GM19324 (cell line): ENCODE results near the gene NUDT6.
"Not testable (repeated sequence)": the region's sequence is repeated elsewhere in the genome, so short reads cannot be mapped to it uniquely, and the experiment has no call there.

Experiments used
- ATAC-seq: cut with Tn5 transposase; IDR thresholded peaks from one replicate; pipeline ENCODE4 v1.9.1; 2021; ENCODE audit warnings: mild to moderate bottlenecking, moderate library complexity; ENCODE audit not compliant: unreplicated experiment, low FRiP score

The NUDT6 gene

DNA sequence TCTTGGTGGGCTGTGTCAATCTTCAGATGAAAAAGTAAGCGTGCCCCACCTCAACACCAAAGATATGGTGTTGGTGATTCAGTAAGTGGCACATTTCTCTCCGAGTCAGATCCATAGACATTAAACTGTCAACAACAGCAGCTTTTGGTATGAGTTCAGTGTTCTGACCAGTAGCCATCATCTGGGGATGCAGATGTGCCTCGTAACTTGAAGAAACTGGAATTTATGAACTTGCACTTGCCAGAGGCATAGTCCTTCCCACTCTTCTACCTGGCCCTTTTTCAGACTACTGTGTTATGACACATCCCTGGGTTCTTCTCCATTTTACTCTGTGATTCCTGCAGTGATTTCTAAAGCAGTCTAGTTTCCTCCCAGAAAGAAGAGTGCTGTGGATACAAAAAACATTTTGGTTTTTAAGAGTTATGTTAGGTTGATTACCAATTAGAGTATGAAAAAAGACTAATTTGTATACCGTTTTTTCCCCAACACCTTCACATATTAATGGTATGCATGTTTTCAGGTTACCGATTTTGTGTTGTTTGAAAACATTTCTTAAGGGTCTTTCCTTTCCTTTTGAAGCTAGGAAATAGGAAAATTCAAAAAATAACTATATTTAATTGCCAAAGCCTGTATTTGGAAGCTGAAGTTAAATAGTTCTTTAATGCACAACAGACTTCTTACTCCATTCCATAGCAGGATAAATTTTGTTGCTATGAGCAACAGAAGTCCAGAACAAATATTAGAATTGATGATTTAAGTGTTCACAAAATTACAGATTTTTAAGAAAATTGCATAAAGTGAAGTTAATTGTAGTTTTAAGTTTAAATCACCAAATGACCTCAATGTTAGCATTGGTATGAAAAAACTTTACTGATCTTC, 39.3 kb downstream of the NUDT6 start:
- ATAC-seq, result no peak

DNA sequence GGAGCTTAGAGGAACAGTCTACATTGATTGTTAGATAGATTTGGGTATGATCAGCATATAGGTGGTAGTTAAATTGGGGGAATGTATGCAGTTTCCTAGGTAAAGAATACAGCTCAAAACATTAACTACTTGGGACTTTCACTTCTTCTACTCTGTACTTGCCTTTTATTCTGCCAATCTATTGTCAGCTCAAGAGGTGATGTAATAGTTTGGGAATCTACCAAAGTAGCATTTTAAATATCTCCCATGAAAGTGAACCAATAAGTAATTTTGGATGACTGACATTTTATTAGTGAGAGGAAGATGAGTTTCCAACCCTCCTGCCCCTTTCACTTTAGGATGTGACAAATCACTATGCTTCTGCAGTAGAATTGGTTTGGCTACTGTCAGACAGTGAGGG, 43.4 kb downstream of the NUDT6 start:
- no peak for ATAC-seq

DNA sequence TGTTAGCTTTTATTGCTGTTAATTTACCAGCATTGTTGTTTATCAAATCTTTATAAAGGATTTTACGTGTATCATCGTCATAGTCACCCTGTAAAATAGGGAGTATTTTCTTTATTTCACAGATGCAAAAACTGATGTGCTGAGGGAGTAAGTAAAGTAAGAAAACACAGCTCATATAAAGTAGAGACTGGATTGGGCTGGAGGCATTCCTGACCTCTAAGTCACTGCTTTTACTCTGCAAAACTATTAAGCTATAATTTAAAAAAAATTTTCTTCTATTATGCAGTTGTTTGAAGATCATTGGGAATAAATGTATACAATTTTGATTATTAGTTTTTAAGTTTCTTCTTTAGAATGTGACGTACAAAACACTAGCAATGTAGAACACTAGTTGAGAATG, 45.9 kb downstream of the NUDT6 start:
- ATAC-seq, result no peak

DNA sequence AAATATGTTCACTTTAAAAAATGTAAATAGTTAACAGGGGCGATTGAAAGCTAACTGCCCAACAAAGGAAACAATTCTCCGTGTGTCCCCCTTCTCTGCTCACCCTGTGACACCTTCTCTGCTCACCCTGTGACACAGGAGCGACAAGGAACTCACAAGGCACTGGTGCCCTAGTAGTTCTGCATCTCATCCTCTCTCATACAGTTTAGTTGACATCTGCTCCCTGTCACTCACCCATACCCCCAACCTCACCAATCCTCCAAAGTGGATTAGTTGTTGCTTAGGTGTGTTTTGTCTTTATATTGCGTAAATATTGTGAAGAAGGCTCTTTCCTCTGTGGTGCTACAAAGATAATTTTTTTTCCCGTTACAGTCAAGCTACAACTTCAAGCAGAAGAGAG, 46.4 kb downstream of the NUDT6 start:
- ATAC-seq, result no peak

DNA sequence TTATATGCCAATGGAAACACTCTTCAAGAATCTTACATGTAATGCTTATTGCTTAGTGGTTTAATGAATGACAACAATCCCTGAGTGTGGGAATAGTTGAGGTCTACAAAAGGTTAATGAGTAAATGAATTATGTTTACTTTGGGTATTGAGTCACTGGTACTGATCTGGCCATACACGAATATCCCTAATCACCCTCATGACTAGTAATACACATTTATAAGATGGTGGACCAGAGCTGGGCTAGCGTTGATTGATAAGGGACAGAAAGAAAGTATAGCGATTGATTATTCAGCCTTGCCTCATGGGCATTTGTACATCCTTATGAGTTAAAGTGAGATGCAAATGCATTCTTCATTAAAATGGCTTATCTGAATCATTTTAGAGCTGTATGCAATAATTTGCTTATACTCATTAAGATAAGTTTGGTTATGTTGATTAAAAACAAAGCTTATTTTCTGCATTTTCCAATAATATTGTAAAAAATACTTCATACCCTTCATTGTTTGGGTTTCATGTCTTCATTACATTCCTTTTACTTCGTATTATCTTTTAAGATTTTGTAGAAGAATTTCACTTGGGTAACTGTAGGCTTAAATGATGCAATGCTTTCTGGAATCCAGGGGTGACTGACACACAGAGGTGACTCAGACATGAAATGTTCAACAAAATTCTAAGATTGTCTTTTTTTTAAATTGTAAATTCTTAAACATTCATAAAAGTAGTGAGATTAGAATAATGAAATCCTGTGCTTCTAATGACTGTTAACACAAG, 48.4 kb downstream of the NUDT6 start:
- no peak for ATAC-seq

DNA sequence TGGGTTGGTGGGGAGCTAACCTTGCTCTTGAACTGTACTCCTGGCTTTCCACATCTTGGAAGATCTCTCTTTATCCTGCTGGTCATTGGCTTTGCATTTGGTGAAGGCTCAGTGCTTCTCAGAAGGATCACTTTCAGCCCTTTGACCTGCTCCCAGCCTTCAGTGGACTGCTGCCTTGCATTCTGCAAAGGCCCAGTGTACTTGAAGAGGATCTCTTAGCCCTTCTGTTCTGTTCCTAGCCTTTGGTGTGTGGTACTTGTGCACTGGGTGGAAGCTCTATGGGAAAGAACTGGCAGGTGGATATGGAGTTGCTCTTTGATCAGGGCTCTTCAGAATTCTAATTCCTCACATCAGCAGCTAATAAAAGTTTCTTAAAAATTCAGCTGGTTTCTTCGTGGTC, 49.3 kb downstream of the NUDT6 start:
- ATAC-seq, result no peak

DNA sequence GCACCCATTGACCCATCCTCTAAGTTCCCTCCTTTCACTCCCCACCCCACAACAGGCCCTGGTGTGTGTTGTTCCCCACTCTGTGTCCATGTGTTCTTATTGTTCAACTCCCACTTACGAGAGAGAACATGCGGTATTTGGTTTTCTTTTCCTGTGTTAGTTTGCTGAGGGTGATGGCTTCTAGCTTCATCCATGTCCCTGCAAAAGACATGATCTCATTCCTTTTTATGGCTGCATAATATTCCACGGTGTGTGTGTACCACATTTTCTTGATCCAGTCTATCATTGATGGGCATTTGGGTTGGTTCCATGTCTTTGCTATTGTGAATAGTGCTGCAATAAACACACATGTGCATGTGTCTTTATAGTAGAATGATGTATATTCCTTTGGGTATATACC, 54.2 kb downstream of the NUDT6 start:
- not testable (repeated sequence) for ATAC-seq

DNA sequence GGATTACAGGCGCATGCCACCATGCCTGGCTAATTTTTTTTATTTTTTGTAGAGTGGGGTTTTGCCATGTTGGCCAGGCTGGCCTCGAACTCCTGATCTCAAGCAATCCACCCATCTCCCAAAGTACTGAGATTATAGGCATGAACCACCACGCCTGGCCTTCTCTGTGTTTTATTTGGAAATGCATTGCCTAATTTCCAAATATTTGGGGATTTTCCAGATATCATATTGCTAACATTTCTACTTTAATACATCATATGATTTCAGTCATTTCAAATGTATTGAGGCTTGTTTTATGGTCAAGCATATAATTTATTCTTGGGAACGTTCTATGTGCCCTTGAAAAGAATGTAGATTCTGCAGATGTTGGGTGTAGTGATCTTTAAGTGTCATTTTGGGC, 57.0 kb downstream of the NUDT6 start:
- no peak for ATAC-seq

DNA sequence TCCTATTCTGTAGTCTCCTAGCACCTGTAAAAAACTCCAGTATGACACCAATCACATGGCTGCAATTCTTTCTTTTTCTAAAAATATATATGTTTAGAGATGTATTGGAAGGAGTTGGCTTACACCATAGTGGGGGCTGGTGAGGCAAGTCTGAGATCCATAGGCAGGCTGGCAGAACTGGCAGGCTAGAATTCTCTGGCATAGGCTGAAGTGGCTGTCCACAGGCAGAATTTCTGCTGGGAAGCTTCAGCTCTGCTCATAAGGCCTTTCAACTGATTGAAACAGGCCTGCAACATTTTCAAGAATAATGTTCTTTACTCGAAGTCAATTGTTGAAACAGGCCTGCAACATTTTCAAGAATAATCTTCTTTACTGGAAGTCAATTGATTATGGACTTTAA, 58.8 kb downstream of the NUDT6 start:
- ATAC-seq, result no peak

DNA sequence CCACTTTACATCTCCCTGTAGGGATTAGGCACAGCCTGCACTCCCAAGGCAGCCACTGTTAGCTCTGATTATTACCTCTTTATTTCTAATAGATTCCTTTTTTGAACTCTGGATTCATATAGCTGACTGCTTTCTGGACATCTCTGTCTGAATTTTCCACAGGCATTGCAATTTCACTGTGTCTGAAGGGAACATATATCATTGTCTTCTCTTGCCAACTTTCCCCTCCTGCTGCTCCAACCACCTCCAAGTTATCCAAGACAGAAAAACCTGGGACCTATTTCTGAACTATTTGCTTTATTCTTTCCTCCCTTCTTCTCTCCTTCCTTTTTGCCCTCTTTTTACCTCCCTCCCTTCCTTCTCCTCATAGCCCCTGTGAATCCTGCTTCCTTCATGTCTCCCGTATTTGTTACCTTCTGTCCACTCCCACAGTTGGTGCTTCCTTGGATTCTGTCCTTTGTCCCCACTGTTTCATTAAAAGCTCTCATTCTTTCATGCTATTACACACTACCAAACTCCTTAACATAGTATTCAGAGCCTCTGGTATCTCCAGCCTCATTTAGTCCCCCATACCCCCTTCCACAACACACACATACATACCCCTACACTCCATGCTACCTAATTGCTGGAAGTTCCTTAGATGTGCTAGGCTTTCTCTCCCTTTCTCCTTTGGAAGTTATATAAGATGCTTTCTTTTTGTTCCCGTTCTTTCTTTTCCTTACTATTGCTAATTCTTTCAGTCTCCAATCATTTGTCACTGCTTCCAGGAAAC, 61.0 kb downstream of the NUDT6 start:
- no peak for ATAC-seq

DNA sequence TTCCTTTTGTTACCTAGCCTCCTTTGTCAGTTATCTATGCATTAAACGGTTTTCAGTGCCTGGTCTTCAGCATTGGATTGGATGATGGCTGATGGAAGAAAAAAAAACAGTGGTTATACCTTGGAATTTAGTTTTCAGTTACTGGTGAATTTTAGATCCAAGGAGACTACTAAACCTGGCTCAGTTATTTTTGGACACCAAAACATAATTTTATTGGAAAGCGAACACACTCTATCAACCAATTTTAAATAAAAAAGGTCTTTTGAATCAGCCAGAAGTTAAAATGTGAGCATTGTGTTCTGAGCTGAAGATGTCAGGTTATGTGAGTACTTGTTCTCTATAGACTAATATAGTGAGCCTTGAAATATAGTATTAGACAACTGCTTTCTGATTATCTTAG, 63.7 kb downstream of the NUDT6 start:
- no peak for ATAC-seq

DNA sequence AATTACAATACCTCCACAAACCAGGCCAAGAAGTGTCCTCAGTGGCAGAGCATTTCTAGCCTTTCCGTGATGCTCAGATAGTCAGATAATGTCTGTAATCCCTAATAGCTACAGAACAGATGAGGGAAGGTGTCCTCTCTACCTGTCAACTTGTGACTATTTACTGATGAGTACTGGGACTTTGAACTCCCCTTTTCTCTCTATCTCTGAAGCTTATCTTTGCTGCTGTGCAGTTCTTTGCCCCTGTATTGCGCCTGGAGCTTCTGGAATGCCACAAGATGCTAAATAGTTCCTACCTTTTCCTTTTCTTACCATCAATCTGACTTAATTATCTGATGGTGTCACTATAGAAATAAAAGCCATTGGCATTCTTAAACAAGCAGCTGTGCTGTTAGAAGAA, 65.2 kb downstream of the NUDT6 start:
- no peak for ATAC-seq

DNA sequence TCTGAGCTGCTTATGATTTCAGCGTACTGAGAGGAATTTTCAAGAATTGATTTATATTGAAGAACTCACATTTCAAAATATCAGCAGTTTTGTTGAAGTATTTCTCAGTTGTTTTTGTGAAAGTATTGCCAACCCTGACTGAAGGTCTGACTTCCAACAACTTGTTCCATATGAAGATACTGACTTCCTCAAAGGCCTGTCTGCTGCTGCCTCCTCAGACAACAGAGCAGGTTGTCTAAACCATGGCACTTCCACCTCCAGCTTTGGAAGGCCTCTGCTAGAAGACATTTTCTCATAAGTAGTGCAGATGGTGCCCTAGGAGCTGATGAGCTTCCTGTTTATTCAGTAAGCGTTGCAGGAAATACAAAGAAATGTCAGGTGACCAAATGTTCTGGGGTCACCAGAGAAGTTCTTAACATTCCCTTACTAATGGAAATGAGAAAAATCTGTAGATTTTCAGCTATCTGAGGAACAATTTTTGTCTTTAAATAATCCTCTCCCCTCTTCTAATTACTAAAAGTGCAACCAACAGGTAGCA, 67.0 kb downstream of the NUDT6 start:
- no peak for ATAC-seq

DNA sequence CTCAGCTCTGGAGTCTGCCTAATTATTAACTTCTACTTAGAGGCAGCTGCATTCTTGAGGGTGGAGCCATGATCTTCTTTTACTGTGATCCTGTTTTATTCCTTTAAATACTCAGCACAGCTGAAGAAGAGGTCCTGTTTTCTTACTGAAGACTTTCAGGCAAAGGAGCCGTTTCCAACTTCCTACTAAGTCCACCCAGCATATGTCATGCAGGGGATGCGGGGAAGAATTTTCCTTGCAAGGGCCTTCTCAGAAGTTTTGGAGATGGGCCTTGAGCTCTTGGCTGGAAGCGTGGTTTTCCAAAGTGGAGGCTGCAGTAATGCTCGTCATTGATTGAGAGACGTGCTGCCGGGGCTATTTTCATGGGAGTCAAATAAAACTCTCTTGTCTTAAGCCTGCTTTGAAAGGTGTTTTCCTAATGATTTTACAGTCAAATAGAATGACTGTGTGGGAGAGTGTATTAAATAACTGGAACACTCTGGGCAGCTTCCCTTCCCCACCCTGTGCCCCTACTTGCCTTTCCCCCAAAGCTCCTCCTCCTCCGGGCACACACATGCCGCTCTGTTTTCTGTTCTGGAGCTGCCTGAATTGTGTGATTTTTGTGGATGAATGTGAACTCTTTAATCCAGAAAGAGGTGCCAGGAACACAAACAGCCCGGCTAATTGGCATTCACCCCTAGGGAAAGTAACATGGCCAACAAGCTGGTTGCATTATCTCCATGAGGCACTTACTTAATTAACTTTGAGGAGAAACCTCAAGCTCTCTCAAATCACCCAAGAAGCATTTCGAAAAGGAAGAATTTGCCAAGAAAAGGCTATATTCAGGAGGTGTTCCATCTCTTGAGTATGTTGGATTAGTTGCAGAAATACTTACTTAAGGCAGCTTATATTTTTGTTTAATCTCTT, 67.7 kb downstream of the NUDT6 start:
- no peak for ATAC-seq

DNA sequence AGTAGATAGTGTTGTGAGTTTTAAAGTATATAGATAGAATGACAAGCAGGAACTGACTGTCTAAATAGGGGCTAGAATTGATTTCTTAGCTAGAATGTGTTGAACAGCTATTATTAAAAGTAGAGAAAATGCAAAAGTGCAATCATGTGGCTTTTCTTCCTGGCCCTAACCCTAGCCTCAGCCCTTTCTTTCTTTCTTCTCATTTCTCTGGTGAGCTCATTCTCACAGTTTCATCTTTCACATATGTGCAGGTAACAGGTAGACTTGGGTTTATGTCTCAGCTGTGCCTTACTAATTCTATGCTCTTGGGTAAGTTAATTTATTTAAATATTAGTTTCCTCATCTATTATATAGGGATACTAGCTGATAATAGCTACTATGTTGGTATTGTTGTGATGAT, 70.8 kb downstream of the NUDT6 start:
- no peak for ATAC-seq

DNA sequence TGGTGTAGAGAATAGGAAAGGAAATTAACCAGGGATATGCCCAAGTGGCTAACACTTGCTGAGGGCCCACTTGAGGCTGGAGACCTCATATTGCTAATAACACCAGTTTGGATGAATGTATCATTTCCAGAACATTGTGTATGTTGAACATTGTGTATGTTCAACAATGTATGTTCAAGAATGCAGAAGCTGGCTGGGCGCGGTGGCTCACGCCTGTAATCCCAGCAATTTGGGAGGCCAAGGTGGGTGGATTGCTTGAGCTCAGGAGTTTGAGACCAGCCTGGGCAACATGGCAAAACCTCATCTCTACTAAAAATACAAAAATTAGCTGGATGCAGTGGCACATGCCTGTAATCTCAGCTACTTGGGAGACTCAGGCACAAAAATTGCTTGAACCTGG, 72.6 kb downstream of the NUDT6 start:
- ATAC-seq, result not testable (repeated sequence)

DNA sequence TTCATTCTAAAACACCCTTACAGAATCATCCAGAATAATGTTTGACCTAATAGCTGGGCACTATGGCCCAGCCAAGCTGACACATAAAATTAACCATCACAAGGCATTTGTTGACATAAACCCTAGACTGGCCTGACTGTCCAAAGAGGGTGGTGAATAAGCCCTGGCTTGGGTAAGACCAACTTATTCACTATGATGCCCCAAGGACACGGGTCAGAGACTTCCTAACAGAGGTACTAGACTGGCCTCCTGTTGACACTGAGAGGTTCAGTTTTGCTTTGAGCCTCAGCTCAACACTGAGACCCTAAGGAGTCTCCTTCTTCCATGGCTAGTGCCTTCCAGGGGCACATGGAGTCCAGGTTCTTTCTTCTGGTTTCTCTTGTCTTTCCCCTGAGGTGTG, 74.5 kb downstream of the NUDT6 start:
- no peak for ATAC-seq

DNA sequence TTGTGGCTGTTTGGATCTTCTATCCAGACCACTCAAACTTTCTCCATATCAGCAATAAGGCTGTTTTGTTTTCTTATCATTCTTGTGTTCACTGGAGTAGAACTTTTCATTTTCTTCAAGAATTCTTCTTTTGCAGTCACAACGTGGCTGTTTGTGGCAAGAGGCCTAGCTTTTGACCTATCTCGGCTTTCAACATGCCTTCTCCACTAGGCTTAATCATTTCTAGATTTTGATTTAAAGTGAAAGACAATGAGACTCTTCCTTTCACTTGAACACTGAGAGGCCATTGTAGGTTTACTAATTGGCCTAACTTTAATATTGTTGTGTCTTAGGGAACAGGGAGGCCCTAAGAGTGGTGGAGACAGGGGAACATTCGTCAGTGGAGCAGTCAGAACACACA, 76.6 kb downstream of the NUDT6 start:
- no peak for ATAC-seq

DNA sequence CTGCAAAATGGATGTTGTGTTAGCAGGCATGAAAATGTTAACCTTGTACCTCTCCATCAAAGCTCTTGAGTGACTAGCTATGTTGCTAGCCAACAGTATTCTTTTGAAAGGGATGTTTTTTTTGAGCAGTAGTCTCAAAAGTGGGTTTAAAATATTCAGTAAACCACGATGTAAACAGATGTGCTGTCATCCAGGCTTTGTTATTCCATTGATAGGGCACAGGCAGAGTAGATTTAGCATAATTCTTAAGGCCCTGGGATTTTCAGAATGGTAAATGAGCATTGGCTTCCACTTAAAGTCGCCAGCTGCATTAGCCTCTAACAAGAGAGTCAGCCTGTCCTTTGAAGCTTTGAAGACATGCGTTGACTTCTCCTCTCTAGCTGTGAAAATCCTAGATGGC, 77.3 kb downstream of the NUDT6 start:
- no peak for ATAC-seq

DNA sequence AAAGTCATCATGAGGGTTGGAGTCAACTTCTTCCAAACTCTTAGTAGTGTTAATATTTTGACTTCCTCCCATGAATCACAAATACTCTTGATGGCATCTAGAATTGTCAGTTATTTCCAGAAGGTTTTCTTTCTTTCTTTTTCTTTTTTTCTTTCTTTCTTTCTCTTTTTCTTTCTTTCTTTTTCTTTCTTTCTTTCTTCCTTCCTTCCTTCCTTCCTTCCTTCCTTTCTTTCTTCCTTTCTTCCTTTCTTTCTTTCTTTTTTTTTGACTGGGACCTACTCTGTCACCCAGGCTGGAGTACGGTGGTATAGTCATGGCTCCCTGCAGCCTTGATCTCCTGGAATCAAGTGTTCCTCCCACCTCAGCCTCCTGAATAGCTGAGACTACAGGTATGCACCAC, 78.0 kb downstream of the NUDT6 start:
- ATAC-seq, result not testable (repeated sequence)
